ENCODE data around the gene SERP1.

SERP1 gene

DNA sequence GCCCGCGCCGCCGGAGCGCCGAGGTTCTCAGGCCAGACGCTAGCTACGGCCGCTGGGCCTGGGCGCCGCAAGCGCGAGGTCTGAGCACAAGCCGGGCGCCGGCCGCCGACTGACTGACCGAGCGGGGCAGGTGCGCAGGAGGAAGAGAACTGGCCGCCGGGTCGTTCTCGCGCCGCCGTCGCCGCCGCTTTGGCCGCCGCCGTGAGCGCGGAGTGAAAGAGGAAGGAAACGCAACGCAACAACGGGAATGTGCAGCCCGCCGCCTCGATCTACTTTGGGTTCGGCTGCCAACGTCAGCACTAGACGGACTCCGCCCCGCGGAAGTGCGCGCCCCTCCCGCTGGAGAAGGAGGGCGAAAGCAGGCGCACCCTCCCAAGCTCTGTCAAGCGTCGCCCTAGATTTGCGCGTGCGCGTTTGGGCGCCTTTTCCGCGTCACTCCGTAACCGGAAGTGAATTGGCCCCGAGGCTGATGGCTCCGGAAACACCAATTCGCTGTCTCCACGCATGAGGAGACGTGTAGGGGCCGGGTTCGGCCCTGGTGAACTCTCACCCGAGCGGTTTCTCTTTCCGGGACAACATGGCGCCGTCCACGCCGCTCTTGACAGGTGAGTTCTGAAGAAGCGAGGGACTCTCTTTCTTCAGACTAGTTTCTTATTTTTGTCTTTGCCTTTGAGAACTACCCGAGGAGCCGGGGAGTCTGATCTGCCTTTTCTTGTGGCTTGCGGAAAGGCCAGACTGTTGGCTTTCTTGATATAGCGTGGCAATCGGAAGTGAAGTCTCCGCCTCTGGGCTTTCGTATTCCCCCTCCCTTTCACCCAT lies at the start of gene SERP1, which contains the start of gene EIF2A:
Gene SERP1, minus strand, starts transcription at position 271 of the 819 bp plus-strand sequence. CDS start 361 bp downstream, outside the sequence.
Gene EIF2A, plus strand, starts transcription at position 562 of the 819 bp plus-strand sequence. Its CDS starts 16 bp downstream, at position 578.
- DNase-seq = peak; percentile 91

DNA sequence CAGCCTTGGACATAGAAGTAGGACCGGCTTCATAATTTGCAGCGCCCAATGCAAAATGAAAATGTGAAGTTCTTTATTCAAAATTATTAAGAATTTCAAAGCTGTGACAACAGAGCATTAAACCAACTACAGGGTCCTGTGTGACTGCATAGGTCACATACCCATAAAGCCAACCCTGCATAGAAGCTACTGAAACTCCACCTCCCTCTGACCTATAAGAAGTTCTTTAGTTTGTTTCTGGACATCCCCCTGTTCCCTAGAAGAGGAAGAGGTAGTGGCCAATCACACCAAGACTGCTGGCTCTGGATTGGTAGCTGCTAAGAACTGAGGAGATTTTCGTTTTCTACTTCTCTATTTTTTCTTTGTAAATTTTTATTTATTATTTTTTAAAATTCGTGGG lies 47.9 kb upstream of the SERP1 start:
- DNase-seq = no peak

DNA sequence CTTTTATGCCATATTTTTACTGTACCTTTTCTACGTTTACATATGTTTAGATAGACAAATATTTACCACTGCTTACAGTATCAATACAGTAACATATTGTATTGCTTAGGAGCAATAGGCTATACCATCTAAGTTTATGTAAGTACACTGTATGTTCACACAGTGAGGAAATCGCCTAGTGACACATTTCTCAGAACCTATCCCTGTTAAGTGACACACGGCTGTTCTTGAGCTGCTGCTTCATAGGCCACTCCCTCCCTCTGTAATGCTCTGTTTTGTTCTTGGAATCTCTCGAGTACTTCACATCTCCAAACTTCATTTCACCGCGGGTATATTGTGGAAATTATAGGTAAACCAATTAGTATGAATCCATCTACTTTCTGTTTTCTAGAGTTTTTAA lies 43.5 kb upstream of the SERP1 start:
- no peak for DNase-seq

DNA sequence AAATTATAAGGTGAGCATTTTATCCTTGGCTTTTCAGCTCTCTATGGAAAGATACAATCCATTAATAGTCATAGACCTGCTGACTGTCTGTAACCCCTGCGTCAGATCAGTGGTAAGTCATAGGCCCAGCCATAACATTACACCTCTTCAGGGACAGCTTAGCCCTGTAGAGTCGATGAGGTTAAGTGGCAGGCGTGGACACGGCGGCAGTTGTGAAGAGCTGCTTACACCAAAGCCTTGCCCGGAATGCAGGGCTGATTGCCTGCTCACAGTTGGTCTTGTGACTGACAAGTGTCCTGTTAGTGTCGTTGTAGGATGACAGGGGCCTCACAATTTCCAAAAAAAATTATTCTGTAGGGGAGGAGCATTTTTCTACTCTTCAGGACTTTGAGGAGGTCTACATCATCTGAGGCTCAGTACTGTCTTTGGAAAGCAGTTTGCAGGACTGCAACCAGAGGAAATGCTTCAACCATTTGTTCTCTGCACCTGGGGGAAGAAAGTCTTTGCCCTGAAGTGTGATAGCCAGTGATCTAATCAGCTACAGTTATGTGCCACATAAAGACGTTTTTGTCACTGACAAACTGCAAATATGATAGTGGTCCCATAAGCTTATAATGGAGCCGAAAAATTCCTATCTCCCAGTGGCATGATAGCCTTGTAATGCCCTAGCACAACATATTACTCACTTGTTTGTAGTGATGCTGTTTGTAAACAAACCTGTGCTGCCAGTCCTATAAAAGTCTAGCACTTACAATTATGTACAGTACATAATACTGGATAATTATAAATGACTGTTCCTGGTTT lies 41.9 kb upstream of the SERP1 start:
- DNase-seq = no peak

DNA sequence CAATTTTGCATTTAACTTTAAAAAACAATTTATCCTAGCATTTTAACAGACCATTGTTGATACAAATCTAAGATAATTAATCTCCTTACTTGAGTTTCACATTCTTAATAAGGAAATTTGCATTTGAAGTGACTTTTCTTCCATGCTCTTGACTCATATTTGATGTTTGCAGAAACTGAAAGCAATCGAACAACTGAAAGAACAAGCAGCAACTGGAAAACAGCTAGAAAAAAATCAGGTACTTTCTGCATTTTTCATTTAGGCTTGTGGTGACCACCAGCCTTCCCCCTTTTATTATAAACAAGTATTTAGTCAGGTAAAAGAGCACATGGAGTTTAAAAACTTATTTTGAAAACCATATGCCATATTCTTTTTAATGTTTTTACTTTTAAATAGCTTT lies 36.7 kb upstream of the SERP1 start:
- DNase-seq = no peak

DNA sequence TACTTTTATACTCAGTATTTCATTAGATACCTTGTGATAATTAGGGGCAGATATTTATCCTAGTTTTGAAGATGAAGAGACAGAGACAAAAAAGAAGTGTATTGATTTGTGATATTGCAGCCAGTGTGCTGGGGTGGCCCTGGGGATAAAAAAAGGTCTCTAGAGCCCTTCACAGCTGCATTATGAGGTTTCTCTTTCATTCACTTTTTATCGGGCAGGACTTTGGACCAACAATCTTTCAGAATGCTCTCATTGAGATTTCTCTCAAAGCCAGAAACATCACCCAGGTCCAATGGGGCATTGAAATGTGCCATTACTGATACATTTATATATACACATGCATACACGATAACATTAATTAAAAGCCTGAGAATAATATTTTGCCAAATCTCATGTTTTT lies 36.3 kb upstream of the SERP1 start:
- DNase-seq = no peak

DNA sequence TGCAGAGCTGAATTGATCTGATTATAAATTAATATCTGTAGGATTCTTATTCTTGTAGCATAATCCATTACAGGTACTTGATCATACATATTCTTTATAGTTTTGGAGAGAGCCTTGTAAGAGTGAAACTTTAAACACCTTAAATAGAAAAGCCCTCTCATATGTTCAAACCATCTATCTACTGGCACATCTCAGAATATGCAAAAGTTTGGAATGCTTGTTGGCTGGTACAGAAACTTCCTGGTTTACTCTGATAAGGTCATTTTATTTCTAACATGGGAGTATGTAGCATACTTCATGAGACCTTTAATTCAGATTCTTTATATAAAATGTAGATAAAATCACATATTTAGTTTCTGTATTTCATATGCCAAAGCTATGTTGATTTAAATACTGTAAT lies 34.9 kb upstream of the SERP1 start:
- no peak for DNase-seq

DNA sequence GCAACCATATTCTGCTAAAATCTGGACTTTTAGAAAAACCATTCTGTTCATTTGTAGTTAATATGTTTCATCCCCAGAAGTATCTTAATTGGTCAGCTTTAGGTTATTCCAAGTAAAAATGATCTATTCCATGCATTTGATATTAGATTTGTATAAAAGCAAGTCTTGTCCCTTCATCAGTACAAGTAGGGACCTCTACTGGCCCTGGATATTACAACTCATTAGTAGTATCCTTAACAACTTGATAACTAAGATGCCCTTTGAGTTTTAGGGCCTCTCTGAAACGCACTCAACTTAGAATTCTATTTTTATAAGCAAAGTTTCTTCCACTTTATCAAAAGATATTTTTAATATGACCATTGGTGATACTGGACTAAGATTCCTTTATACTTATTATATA lies 31.6 kb upstream of the SERP1 start:
- DNase-seq = no peak

DNA sequence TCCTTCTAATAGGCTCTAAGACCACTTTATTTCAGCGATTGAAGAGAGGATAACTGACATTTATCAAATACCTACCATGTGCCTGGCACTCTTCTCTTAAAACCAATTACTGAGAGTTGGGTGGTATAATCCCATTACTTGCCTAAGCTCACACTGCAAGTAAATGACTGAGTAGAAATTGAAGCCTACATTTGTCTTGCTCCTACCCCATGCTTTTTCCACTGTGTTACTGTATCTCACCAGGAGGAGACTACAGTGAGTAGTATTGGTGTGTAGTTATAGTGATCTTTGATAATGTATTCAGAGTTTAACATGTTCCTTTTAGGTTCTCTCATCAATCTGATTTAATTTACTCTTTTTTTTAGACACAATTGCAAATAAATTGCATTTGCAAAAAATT lies 21.0 kb upstream of the SERP1 start:
- no peak for DNase-seq

DNA sequence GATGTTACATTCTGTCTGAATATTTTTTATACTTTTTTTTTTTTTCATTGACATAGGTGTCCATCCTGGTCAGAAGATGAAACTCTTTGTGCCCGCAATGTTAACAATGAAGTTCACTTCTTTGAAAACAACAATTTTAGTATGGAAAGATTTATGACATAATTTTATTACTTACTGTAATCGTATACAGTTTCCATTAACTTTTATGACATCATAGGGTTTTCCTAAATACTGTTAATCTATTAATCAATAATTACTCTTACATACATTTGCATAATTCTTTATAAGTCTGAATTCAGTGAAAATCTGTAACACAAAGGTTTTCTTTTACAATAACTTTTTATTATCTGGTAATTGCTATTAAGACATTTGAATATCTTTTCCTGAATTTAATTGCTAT lies 17.9 kb upstream of the SERP1 start:
- no peak for DNase-seq

DNA sequence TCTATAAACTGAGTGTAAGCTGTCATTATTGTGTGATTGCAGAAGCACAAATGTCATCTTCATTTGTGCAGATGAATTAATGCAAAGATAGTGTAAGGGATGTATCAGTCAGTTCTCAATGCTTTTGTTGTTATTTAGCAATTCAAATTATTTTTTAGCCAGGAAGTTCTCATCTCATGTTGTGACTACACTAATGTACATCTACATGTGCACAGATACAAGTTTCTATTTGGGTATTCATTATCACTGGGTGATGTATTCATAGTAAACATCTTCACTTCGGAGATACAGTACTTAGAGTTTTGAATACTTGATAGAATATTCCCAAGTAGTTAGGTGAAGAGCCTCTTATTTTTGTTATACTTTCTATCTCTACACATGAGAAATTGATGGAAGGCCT lies 11.4 kb upstream of the SERP1 start:
- no peak for DNase-seq

DNA sequence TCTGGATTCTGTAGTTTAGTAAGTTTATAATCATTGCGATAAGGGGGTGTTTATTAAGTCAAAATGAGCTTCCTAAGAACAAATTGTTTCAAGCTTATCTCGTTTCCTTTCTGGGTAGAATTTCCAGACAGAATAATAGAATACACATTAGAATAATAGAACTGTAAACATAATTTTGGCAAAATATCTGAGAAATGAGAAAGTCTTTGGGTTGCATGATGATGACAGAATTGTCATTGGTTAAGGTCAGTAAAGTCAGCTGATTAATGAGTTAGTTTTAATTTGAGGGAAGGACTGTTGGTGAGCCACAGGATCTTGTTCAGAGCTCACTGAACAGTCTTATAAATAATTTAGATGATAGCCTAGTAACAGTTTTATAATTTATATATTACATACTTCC lies 10.5 kb upstream of the SERP1 start:
- no peak for DNase-seq

DNA sequence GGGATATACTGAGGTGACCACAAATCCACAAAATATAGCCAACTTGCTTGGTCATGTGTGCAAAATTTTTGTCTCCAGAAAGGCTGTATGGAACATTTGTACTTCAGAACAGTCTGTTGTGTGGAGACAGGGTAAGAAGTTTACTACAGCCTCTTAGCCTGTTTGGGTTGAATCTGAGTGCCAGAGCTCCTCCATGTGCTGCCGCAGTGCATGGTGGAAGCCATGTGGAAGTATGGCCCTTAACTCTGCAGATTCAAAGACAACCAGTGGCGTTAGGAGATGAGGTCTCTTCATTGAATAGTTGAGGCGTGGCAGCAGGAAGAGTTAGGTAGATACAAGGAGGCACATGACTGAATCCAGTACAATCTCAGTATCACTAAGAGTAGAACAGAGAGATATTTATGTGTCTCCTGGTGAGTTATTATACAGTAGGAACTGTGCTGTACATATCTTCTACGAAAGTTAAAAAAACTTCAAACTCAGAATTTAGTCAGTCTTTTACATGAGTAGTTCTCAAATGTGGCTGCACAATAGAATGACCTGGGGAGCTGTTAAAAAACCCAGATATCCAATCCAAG lies 9.7 kb upstream of the SERP1 start:
- DNase-seq = no peak

DNA sequence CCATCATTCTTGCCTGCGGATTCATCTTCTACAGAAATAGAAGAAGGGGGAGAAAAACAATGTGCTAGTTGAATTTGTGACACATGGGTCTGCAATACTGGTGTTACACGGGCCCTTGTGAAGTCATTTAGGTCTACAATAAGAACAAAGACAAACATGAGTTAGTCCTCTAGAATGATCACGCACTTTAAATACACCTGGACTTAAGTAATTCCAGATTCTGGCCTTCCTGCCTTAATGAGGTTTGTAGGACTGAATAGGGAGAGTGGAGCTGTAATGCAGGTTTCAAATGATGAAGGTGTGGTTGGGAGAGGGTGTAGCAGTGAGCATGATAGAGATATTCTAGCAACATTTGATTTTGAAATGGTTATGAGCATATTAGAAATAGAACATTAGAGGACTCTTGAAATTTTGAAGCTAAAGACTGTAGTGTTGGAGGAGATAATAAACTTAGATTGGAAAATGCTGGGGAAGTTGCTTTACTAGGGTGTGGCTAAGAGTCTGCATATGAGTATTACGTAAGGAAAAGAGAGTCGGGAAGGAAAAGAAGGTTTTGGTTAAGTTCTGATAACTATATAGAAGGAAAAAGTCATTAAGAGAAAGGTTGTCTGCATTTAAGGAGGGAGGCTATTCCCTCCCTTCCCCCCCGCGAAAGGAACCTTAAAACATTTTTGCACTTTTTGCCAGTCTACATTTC lies 897 bp upstream of the SERP1 start:
- DNase-seq = no peak

DNA sequence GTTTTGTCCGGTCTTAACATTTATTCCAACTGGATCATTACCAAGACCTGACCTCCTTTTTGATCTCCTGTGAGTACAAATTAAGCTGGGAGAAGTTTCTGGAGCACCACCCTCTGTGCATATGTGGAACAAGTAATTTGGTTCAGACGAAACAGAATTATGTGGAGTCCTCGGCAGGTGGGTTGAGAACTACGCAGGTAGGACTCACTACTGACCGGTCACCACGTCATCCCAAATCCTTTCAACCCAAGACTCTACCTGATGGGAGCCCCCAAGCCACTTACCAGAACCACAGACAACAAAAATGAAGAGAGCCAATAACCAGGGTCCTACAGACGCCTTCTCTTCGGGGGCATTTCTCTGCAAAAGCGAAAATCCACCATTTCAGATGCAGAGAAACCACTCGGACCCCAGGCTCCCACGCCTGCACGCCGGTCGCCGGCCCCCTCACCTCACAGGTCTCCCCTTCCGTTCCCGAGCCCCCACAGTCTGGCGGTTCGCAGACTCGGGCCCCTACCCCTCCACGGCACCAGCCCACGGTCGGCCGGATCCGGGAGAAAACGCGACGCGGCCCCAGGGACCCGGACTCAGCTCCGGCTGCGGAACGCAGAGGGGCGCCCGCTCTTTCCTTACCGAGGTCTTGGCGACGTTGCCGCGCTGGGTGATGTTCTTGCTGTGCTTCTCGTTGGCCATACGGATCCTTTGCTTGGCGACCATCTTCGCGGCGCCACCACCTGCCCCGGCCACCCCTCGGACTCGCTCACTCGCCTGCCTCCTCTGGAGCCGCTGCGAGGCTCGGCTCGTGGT lies 674 bp downstream of the SERP1 start:
- DNase-seq = no peak

DNA sequence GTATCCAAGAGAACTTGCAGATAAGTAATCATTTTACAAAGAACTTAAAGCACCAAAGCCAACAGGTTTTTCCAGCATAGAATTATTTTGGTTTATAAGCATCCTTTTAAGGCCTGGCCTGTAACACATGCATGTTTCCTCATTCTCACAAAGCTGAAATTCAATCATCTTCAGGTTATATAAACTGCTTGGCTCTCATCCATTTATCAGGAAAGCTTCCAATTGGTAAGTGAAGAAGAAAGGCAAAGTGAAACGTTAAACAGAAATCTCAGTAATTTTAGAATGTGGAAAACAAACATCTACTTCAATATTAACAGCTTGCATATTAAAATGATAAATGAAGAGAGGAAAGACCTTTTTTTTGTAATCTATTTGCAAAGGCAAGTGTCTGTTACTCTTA lies 1.6 kb downstream of the SERP1 start:
- no peak for DNase-seq

DNA sequence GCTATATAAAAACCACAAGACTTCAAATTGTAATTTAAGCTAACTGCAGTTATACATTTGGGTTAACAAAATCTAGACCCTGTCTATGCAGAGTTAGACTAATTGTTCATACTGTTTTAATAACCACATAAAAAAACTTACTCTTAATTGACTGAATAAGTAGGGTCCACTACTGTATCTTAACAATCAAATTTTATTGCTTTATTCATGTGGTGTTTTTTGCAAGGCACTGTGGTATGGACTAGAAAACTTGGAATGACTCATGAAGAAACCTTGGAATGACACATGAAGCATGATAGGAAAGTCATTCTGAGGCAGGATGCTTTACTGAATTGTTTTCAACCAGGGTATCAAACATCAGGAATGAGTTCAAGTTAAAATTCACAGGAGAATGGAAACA lies 2.3 kb downstream of the SERP1 start:
- DNase-seq = no peak

DNA sequence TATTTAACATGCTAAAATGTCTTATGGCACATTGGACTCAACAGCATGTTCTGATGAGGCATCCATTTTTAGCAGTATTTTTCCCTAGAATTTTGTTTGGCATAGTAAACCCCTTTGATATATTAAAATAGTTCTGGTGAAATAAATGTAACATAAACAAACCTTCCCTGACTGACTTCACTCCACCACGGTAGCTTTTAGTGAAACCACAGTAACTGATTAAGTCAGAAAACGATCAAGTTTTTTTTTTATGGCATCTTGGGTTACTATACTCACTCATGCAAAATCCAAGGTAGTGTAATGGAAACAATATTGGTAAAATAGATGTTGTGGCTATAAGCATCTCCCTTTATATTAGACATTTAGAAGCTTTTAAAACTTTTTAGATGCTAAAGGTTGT lies 2.8 kb downstream of the SERP1 start:
- DNase-seq = no peak

DNA sequence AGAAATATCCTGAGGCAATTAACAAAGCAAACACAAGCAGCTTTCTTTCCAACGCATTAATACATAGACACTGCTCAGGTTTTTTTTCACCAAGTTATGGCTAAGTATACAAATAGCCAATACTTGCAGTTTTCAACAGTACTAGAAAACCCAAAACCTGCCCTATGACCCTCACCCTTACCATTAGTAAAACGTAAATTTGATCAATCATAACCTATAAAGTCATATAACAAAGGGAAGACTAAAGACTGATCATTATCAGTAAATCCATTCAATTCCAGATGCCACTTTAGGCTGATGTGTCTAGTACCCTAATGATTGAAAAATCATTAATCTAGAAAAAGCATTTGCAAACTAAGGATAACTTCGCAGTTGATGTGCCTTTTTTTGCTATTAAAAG lies 3.2 kb downstream of the SERP1 start:
- no peak for DNase-seq

DNA sequence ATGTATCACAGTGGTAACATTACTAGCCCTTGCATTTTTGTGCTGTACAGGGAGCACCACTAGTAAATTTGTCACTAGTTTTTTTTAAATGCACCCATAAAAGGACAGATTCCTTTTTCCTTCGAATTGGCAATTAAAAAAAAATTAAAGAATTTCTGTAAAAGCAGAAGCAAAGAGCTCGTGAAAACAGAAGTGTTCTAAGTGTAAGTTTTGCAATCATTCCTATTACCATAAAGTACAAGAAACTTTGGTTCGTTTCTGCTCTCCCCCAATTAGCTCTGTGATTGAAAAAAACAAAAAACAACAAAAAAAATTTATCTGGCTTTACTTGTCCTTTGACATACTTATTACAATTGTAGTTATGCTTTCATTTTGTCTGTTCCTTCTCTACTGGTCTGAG lies 5.3 kb downstream of the SERP1 start:
- DNase-seq = no peak

DNA sequence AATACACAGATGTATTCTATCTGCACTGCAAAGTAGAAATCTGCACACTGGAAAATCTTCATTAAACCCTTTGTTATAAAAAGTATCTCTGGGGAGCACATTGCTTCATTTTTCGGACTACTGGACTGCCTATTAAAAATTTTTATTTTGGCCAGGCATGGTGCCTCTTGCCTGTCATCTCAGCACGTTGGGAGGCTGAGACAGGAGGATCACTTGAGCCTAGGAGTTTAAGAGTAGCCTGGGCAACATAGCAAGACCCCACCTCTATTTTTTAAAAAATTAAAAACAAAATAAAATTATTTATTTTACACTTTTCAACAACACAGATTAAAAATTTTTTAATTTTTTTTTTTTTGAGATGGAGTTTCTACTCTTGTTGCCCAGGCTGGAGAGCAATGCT lies 6.0 kb downstream of the SERP1 start:
- no peak for DNase-seq
